HepG2 (cell line): Measurements from ENCODE around the gene FBXO9.

Experiments used
- ELF1 ChIP-seq: sonication (generic); formaldehyde crosslinking; IDR thresholded peaks from 2 replicates; pipeline ENCODE4 v1.4.0; 2020; ENCODE audit warnings: missing genetic modification reagents
- ELF4 ChIP-seq: sonication (generic); formaldehyde crosslinking; IDR thresholded peaks from 2 replicates; pipeline ENCODE4 v1.5.0; 2020; ENCODE audit warnings: missing genetic modification reagents, mild to moderate bottlenecking, moderate library complexity, borderline replicate concordance
- MXD4 ChIP-seq: IDR thresholded peaks from 2 replicates; pipeline ENCODE4 v1.6.1; 2016; ENCODE audit warnings: mild to moderate bottlenecking, missing biosample characterization, missing genetic modification reagents
- NFIC ChIP-seq: IDR thresholded peaks from 2 replicates; pipeline ENCODE4 v1.6.1; 2012; ENCODE audit warnings: mild to moderate bottlenecking, low read length, inconsistent platforms
- ZBTB21 ChIP-seq: sonication (generic); formaldehyde crosslinking; IDR thresholded peaks from 2 replicates; pipeline ENCODE4 v1.4.0; 2020; ENCODE audit warnings: missing genetic modification reagents
- ZNF776 ChIP-seq: sonication (generic); formaldehyde crosslinking; IDR thresholded peaks from 2 replicates; pipeline ENCODE4 v1.4.0; 2020; ENCODE audit warnings: mild to moderate bottlenecking, missing genetic modification reagents
- TF ChIP-seq, protein P1 (sequence below): sonication (generic); formaldehyde crosslinking; IDR thresholded peaks from 2 replicates; pipeline ENCODE4 v1.4.0; 2020; ENCODE audit warnings: missing genetic modification reagents, borderline replicate concordance

DNA sequence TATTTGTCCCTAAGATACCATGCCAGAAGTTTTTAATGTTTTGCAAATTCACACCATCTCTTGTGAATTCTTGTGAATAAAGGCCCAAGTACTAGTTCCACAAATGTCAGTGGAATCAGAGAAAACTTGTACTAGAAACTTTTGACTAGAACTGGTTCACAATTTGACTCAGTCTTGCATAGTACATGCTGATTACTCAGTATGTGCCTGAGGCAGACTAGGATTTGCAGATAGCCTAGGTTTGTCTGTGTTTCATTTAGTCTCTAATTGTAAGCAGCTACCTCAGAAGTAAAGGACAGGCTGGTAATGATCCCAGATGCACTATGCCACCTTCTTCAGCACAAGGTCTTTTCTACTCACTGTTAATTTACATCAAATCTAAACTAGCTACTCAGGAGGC lies 35.9 kb upstream of the FBXO9 start:
- TF ChIP-seq NFIC = no peak
- TF ChIP-seq ELF4 (CRISPR knock-in tag) = no peak
- TF ChIP-seq ELF1 = no peak
- no peak for TF ChIP-seq MXD4 (CRISPR knock-in tag)
- TF ChIP-seq ZBTB21 (CRISPR knock-in tag) = no peak
- TF ChIP-seq, protein P1, sequence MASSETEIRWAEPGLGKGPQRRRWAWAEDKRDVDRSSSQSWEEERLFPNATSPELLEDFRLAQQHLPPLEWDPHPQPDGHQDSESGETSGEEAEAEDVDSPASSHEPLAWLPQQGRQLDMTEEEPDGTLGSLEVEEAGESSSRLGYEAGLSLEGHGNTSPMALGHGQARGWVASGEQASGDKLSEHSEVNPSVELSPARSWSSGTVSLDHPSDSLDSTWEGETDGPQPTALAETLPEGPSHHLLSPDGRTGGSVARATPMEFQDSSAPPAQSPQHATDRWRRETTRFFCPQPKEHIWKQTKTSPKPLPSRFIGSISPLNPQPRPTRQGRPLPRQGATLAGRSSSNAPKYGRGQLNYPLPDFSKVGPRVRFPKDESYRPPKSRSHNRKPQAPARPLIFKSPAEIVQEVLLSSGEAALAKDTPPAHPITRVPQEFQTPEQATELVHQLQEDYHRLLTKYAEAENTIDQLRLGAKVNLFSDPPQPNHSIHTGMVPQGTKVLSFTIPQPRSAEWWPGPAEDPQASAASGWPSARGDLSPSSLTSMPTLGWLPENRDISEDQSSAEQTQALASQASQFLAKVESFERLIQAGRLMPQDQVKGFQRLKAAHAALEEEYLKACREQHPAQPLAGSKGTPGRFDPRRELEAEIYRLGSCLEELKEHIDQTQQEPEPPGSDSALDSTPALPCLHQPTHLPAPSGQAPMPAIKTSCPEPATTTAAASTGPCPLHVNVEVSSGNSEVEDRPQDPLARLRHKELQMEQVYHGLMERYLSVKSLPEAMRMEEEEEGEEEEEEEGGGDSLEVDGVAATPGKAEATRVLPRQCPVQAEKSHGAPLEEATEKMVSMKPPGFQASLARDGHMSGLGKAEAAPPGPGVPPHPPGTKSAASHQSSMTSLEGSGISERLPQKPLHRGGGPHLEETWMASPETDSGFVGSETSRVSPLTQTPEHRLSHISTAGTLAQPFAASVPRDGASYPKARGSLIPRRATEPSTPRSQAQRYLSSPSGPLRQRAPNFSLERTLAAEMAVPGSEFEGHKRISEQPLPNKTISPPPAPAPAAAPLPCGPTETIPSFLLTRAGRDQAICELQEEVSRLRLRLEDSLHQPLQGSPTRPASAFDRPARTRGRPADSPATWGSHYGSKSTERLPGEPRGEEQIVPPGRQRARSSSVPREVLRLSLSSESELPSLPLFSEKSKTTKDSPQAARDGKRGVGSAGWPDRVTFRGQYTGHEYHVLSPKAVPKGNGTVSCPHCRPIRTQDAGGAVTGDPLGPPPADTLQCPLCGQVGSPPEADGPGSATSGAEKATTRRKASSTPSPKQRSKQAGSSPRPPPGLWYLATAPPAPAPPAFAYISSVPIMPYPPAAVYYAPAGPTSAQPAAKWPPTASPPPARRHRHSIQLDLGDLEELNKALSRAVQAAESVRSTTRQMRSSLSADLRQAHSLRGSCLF (CRISPR knock-in tag) = no peak
- TF ChIP-seq ZNF776 = no peak
